Suprapubic skin (tissue), 4 donors: Measurements from ENCODE around the gene NCSTN. TPM values are rescaled to one million over a fixed set of nuclear protein-coding genes. Genes with fewer than 3 reads are reported as not detected.

Source experiments
- DNase-seq, 2 donors: peaks; one replicate each; pipeline ENCODE4 v3.0.0-alpha.2; 2019; ENCODE audit warnings: low spot score in 2 of 2
- H3K27ac ChIP-seq: fragments of 200-600 bp; sonication (generic); one replicate; pipeline ENCODE4 v1.5.1; 2019
- H3K27me3 ChIP-seq: fragments of 200-600 bp; sonication (generic); one replicate; pipeline ENCODE4 v1.5.1; 2019
- H3K36me3 ChIP-seq: fragments of 200-600 bp; sonication (generic); one replicate; pipeline ENCODE4 v1.5.1; 2019
- H3K4me1 ChIP-seq: fragments of 200-600 bp; sonication (generic); one replicate; pipeline ENCODE4 v1.5.1; 2019
- H3K4me3 ChIP-seq: fragments of 200-600 bp; sonication (generic); one replicate; pipeline ENCODE4 v1.5.1; 2019; ENCODE audit warnings: mild to moderate bottlenecking
- H3K9me3 ChIP-seq: fragments of 200-600 bp; sonication (generic); one replicate; pipeline ENCODE4 v1.5.1; 2019
- CTCF ChIP-seq, 2 donors: fragments of 200-600 bp in 1 of 2; fragments of 450-650 bp in 1 of 2; sonication (generic) in 1 of 2; IDR thresholded peaks; one replicate each; pipeline ENCODE4 v1.5.1; 2016 to 2019; ENCODE audit warnings: antibody characterized with exemption in 2 of 2, mild to moderate bottlenecking in 1 of 2, moderate library complexity in 1 of 2
- EP300 ChIP-seq: sonication (generic); formaldehyde crosslinking; IDR thresholded peaks from one replicate; pipeline ENCODE4 v1.6.1; 2017; ENCODE audit warnings: antibody characterized with exemption
- POLR2A ChIP-seq, 2 donors: fragments of 450-650 bp; IDR thresholded peaks; one replicate each; pipeline ENCODE4 v1.6.1; 2017; ENCODE audit warnings: antibody characterized with exemption in 2 of 2, mild to moderate bottlenecking in 2 of 2, moderate library complexity in 2 of 2
- POLR2AphosphoS5 ChIP-seq, 3 donors: sonication (generic); formaldehyde crosslinking; IDR thresholded peaks; one replicate each; pipeline ENCODE4 v1.6.1; 2017; ENCODE audit warnings: antibody characterized with exemption in 3 of 3
- WGBS: methylation state at CpG from one replicate; pipeline ENCODE4 v1.1.5; 2018; 5-methylcytosine and 5-hydroxymethylcytosine counted together
- total RNA-seq, 4 donors: library from RNA; depleted of rRNA; stranded (reverse); fragments of >200 nt; gene quantifications; one replicate each; pipeline ENCODE4 v1.1.0, GENCODE V29; 2016

NCSTN gene
- total RNA-seq, 4 donors from 2014 or later, result 53.4 to 94.1 (median 71.1) TPM

- TF ChIP-seq POLR2AphosphoS5 (IDR thresholded peaks at IDR 0.05) (no peak), CTCF (IDR thresholded peaks at IDR 0.05) (no peak), POLR2A (IDR thresholded peaks at IDR 0.05) (no peak), EP300 (no peak)
- peaks cover 41% of the 10 kb centered on the region for H3K36me3 ChIP-seq
- no peak overlapping the region for H3K27ac ChIP-seq
- H3K4me3 ChIP-seq, result no peak overlapping the region
- H3K4me1 ChIP-seq, result peaks cover 25% of the 10 kb centered on the region
- H3K9me3 ChIP-seq, result no peaks in the 10 kb centered on the region
- no peaks in the 10 kb centered on the region for H3K27me3 ChIP-seq
- 96% methylated on average over 7 of the region's 10 CpGs for WGBS
- no peak for DNase-seq
Measured at GRCh38 chr1:160346463-160346862, 3.3 kb downstream of the NCSTN start.

DNA sequence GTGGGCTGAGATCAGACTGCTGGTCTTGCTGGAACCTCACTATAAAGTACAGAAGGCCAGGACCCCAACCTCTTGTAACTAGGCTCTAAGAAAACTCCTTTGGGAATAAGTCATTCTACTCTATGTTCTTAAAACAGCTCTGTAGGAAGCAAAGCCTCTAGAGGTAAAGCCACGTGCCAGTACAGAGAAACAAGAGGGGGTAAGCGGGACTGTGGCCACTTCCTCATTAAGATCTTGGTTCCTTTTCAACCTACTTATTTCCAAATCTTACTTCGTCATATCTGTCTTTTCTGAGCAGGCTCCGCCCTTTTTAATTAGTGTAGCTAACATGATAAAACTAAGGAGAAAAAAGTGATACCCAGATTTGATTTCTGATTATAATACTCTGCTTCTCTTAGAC lies 3.8 kb downstream of the NCSTN start:
- Histone ChIP-seq H3K4me1 (peaks cover 20% of the 10 kb centered on the region), H3K9me3 (no peaks in the 10 kb centered on the region), H3K4me3 (no peak overlapping the region), H3K27me3 (no peaks in the 10 kb centered on the region), H3K27ac (no peak overlapping the region), H3K36me3 (peaks cover 46% of the 10 kb centered on the region)
- DNase-seq, result no peak
- TF ChIP-seq CTCF (IDR thresholded peaks at IDR 0.05) (no peak), POLR2A (IDR thresholded peaks at IDR 0.05) (no peak), POLR2AphosphoS5 (IDR thresholded peaks at IDR 0.05) (no peak), EP300 (no peak)
- 66% methylated on average over 4 of the region's 4 CpGs for WGBS

DNA sequence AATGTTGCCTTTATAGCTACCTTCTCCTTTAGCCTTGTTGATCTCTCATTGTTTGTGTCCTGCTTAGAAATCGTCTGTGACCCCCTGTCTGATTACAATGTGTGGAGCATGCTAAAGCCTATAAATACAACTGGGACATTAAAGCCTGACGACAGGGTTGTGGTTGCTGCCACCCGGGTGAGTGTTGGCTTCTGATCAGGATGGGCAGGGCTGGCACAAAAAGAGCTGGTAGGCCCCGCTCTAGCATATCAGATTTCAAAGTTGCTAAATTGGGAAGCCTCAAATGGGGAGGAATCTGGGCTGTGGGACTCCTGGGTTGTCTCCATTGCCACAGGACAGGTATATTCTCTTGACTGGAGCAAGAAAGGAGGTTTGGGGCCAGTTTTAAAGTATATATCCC lies 8.4 kb downstream of the NCSTN start:
- H3K27ac ChIP-seq, result no peak overlapping the region
- no peaks in the 10 kb centered on the region for H3K4me1 ChIP-seq
- peaks cover 93% of the 10 kb centered on the region for H3K36me3 ChIP-seq
- TF ChIP-seq CTCF (IDR thresholded peaks at IDR 0.05), result no peak
- TF ChIP-seq POLR2AphosphoS5 (IDR thresholded peaks at IDR 0.05), result no peak
- TF ChIP-seq POLR2A (IDR thresholded peaks at IDR 0.05), result no peak
- TF ChIP-seq EP300, result no peak
- DNase-seq, result no peak
- no peaks in the 10 kb centered on the region for H3K9me3 ChIP-seq
- 77% methylated on average over 4 of the region's 4 CpGs for WGBS
- no peak overlapping the region for H3K4me3 ChIP-seq
- no peaks in the 10 kb centered on the region for H3K27me3 ChIP-seq

DNA sequence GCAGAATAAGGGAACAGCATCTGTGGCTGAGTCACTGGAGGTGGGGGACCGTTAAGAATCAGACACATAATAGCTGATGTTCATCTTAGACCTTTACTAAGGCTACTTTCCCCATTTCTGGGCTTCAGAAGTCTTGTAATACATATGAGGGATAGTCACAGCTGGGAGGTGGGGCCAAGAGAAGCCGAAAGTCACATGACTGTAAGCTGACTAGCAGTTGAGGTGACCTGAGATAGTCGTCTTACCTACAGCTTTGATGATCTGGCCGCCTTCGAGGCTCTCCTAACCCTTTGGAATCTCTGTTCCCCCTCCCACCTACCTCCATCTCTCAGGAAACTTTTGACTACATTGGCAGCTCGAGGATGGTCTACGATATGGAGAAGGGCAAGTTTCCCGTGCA lies 9.4 kb downstream of the NCSTN start:
- no peak for DNase-seq
- H3K4me3 ChIP-seq, result no peak overlapping the region
- H3K9me3 ChIP-seq, result no peaks in the 10 kb centered on the region
- no peaks in the 10 kb centered on the region for H3K4me1 ChIP-seq
- no peaks in the 10 kb centered on the region for H3K27me3 ChIP-seq
- no peak overlapping the region for H3K27ac ChIP-seq
- 87% methylated on average over 8 of the region's 8 CpGs for WGBS
- TF ChIP-seq EP300 (no peak), POLR2A (IDR thresholded peaks at IDR 0.05) (no peak), CTCF (IDR thresholded peaks at IDR 0.05) (no peak), POLR2AphosphoS5 (IDR thresholded peaks at IDR 0.05) (no peak)
- peaks cover 99% of the 10 kb centered on the region for H3K36me3 ChIP-seq

DNA sequence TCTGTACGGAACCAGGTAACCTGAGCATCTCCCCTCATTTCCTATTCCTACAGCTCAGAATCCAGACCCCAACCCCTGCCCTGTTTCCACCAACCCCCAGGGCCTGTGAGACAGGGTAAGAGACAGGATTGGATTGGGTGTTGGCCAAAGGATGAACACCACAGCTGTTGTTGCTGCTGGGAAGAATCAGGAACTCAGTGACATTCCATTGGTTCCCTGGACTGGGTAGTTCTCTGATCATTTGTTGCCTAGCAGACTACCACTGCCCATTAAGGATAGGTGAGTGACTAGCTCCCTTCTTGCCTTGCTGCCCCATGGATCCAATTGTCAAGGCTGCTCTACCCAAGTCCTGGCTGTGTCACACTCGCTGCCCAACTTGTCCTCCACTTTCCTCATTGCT lies 10.0 kb downstream of the NCSTN start:
- TF ChIP-seq POLR2AphosphoS5 (IDR thresholded peaks at IDR 0.05) (no peak), POLR2A (IDR thresholded peaks at IDR 0.05) (no peak), CTCF (IDR thresholded peaks at IDR 0.05) (no peak), EP300 (no peak)
- Histone ChIP-seq H3K27me3 (no peaks in the 10 kb centered on the region), H3K4me3 (no peak overlapping the region), H3K4me1 (no peaks in the 10 kb centered on the region), H3K9me3 (no peaks in the 10 kb centered on the region), H3K36me3 (peaks cover 100% of the 10 kb centered on the region), H3K27ac (no peak overlapping the region)
- 100% methylated on average over 2 of the region's 2 CpGs for WGBS
- no peak for DNase-seq
